HepG2 (cell line): ENCODE results near the gene ADIPOR2. TPM values are rescaled to one million over a fixed set of nuclear protein-coding genes. Genes with fewer than 3 reads are reported as not detected.

Experiments used
- ATAC-seq: fragments of 200-7000 bp; cut with Tn5 transposase; 3 replicates; pipeline ENCODE4 v1.9.1; 2020; ENCODE audit warnings: mild to moderate bottlenecking, moderate library complexity
- BruUV-seq: library from RNA; stranded (reverse); fragments of 400-500 nt; replicated peaks from 2 replicates; lab custom pipeline; 2021; lab: Mats Ljungman, UMichigan
- CTCF ChIA-PET: fragments of 300-600 bp; formaldehyde crosslinking; extraction: SDS; loops from one replicate; lab custom pipeline; 2021; ENCODE audit warnings: low total read pairs, inconsistent platforms, low intra/inter-chr PET ratio; lab: Yijun Ruan, JAX
- POLR2A ChIA-PET: fragments of 350-600 bp; sonication (Branson Sonifier 250); formaldehyde crosslinking; loops from one replicate; lab custom pipeline; 2020; ENCODE audit warnings: antibody characterized with exemption, inconsistent platforms; lab: Yijun Ruan, JAX
- DNase-seq: peaks from one replicate; pipeline ENCODE4 v3.0.0-alpha.2; 2015; ENCODE audit warnings: low spot score
- FAIRE-seq: peaks from 3 replicates; lab custom pipeline; 2011; peaks lifted over from hg19 to GRCh38; lab: Jason Lieb, UNC
- H2AFZ ChIP-seq: one replicate; pipeline ENCODE4 v1.6.1; 2011; ENCODE audit warnings: low read length, inconsistent platforms
- H3K27ac ChIP-seq: fragments of 300-600 bp; 3 replicates; pipeline ENCODE4 v1.8.0; 2011; ENCODE audit warnings: mixed run types, mild to moderate bottlenecking, mixed read lengths, low read length, inconsistent platforms; ENCODE audit not compliant: insufficient read depth; ENCODE audit errors: extremely low read length
- H3K27me3 ChIP-seq, 2 experiments: fragments of 200-600 bp in 1 of 2; 2 replicates in 1 of 2; 3 replicates in 1 of 2; pipeline versions ENCODE4 v1.6.0 to v1.8.0; 2011; ENCODE audit warnings: low read length in 2 of 2, mild to moderate bottlenecking in 2 of 2, moderate library complexity in 2 of 2, inconsistent platforms in 1 of 2; ENCODE audit not compliant: insufficient read depth in 2 of 2, control insufficient read depth in 1 of 2
- H3K36me3 ChIP-seq, 2 experiments: fragments of 200-600 bp in 1 of 2; replicated peaks in 1 of 2; 2 replicates in 1 of 2; 3 replicates in 1 of 2; pipeline versions ENCODE4 v1.5.1 to v1.8.0; 2011; ENCODE audit warnings: low read length in 2 of 2, inconsistent platforms in 1 of 2; ENCODE audit not compliant: insufficient read depth in 2 of 2, control insufficient read depth in 1 of 2
- H3K4me1 ChIP-seq: 2 replicates; pipeline ENCODE4 v1.5.1; 2012; ENCODE audit warnings: low read length, inconsistent platforms; ENCODE audit not compliant: insufficient read depth
- H3K4me2 ChIP-seq: 2 replicates; pipeline ENCODE4 v1.6.0; 2011; ENCODE audit warnings: low read depth, low read length, inconsistent platforms
- H3K4me3 ChIP-seq, 3 experiments: fragments of 200-600 bp in 1 of 3; sonication (generic), shearing (Covaris generic) in 1 of 3; replicated peaks in 1 of 3; 2 replicates each; pipeline ENCODE4 v1.5.1; 2011 to 2016; ENCODE audit warnings: low read length in 3 of 3, inconsistent platforms in 2 of 3, low read depth in 2 of 3, mild to moderate bottlenecking in 2 of 3, control low read depth in 1 of 3, mixed read lengths in 1 of 3; ENCODE audit not compliant: insufficient read depth in 1 of 3
- H3K79me2 ChIP-seq: one replicate; pipeline ENCODE4 v1.6.1; 2011; ENCODE audit warnings: low read length, inconsistent platforms; ENCODE audit not compliant: insufficient read depth
- H3K9ac ChIP-seq: 2 replicates; pipeline ENCODE4 v1.6.0; 2011; ENCODE audit warnings: mild to moderate bottlenecking, low read depth, low read length, inconsistent platforms; ENCODE audit not compliant: insufficient read depth
- H3K9me3 ChIP-seq: 2 replicates; pipeline ENCODE4 v1.5.1; 2012; ENCODE audit warnings: mild to moderate bottlenecking, low read length
- H4K20me1 ChIP-seq: 2 replicates; pipeline ENCODE4 v1.6.0; 2011; ENCODE audit warnings: inconsistent platforms, mild to moderate bottlenecking, low read length, moderate library complexity; ENCODE audit not compliant: insufficient read depth
- FOXK1 ChIP-seq: sonication (generic); formaldehyde crosslinking; IDR thresholded peaks from 2 replicates; pipeline ENCODE4 v1.4.0; 2020; ENCODE audit warnings: low read depth, missing genetic modification reagents, borderline replicate concordance
- RBM22 ChIP-seq: fragments of 200-400 bp; formaldehyde crosslinking; optimal IDR thresholded peaks from 2 replicates; pipeline ENCODE3; 2017; ENCODE audit warnings: mild to moderate bottlenecking, low read length, moderate library complexity
- ZNF251 ChIP-seq: sonication (generic); formaldehyde crosslinking; IDR thresholded peaks from 2 replicates; pipeline ENCODE4 v1.9.0; 2021; ENCODE audit warnings: mild to moderate bottlenecking, missing genetic modification reagents
- ZNF652 ChIP-seq: IDR thresholded peaks from 2 replicates; pipeline ENCODE4 v1.6.1; 2016; ENCODE audit warnings: low read depth, borderline replicate concordance
- WGBS: methylation state at CpG from one replicate; pipeline ENCODE4 v1.1.6; 2017; ENCODE audit warnings: low lambda C conversion rate; 5-methylcytosine and 5-hydroxymethylcytosine counted together
- in situ Hi-C: cut with HindIII; loops from 2 replicates; pipeline ENCODE4 v1.10.0; 2017; ENCODE audit warnings: low pct_unique_long_range_greater_than_20kb; ENCODE audit not compliant: extremely low pct_ligation_motif_present
- intact Hi-C: fragments of 100-400 bp; cut with micrococcal nuclease; formaldehyde crosslinking; loops from one replicate; pipeline ENCODE4 v1.10.0; 2022; ENCODE audit not compliant: unreplicated experiment
- polyA plus RNA-seq, 8 experiments: library from polyadenylated mRNA; depleted of rRNA in 3 of 8; stranded (reverse) in 7 of 8; unstranded in 1 of 8; fragments of >200 nt; fragmentation: Illumina TruSeq in 4 of 8; extraction: Trizol in 4 of 8; gene quantifications; 2 replicates each; pipeline versions ENCODE4 v1.2.1 to v1.2.3, GENCODE V29; 2011 to 2016; ENCODE audit warnings: low read depth in 4 of 8, missing spikeins in 1 of 8, mixed read lengths in 1 of 8; ENCODE audit not compliant: insufficient read depth in 1 of 8
- total RNA-seq, 5 experiments: library from RNA; depleted of rRNA; stranded (reverse); fragments of >200 nt; fragmentation: Illumina TruSeq; extraction: Trizol; gene quantifications; 2 replicates each; pipeline ENCODE4 v1.2.3, GENCODE V29; 2016; ENCODE audit warnings: low read depth in 1 of 5

Gene ADIPOR2
- total and polyA plus RNA-seq, 2 of the 13 experiments (the other 11 are each of a cell fraction or from before 2014, with no cell fraction given) = 35.2 to 52.2 TPM

GRCh38 chr12:1778911-1779310 lies 88.0 kb downstream of the ADIPOR2 start:
- no peak overlapping the region for H3K4me2 ChIP-seq
- H3K4me1 ChIP-seq = peaks cover 27% of the 10 kb centered on the region
- no peaks in the 10 kb centered on the region for H3K27me3 ChIP-seq
- DNase-seq (no peak), ATAC-seq (no peak), FAIRE-seq (no peak)
- peaks cover 29% of the 10 kb centered on the region for H3K79me2 ChIP-seq
- in situ Hi-C loops (no loop called here), intact Hi-C loops (no loop called here)
- CTCF ChIA-PET = no interaction called here
- H3K9me3 ChIP-seq = no peaks in the 10 kb centered on the region
- TSS peak; percentile 24 for BruUV-seq
- H3K4me3 ChIP-seq = no peak overlapping the region
- 0 out of 2 replicates have a peak, but pooled peaks cover 3% of the 10 kb centered on the region for H4K20me1 ChIP-seq
- H3K9ac ChIP-seq = no peak overlapping the region
- peaks cover 15 to 79% of the 10 kb centered on the region in 2 experiments for H3K36me3 ChIP-seq
- TF ChIP-seq FOXK1 (CRISPR knock-in tag) = no peak
- 98% methylated on average over 4 of the region's 4 CpGs for WGBS
- POLR2A ChIA-PET = no interaction called here
- H2AFZ ChIP-seq = no peak overlapping the region
- H3K27ac ChIP-seq = no peak overlapping the region

- DNase-seq (no peak), FAIRE-seq (no peak), ATAC-seq (no peak)
- peaks cover 27% of the 10 kb centered on the region for H3K4me1 ChIP-seq
- no peaks in the 10 kb centered on the region for H3K27me3 ChIP-seq
- BruUV-seq = no TSS peak
- no peak overlapping the region for H3K4me2 ChIP-seq
- in situ Hi-C loops = loop anchor here (10.0 kb wide), 1 partner anchor 75 kb away; no protein-coding TSS in a partner anchor
- no peak overlapping the region for H3K4me3 ChIP-seq
- POLR2A ChIA-PET = no interaction called here
- peaks cover 3% of the 10 kb centered on the region; the same call in 1 of the 2 replicates for H4K20me1 ChIP-seq
- H3K9me3 ChIP-seq = no peaks in the 10 kb centered on the region
- H3K27ac ChIP-seq = no peak overlapping the region
- H3K79me2 ChIP-seq = peaks cover 23% of the 10 kb centered on the region
- TF ChIP-seq ZNF652 (CRISPR knock-in tag) = 0 out of 2 replicates have a peak, but pooled peaks have one; percentile 17
- TF ChIP-seq FOXK1 (CRISPR knock-in tag) = no peak
- peak; percentile 41 for TF ChIP-seq RBM22
- TF ChIP-seq ZNF251 (CRISPR knock-in tag) = no peak
- no peak overlapping the region for H2AFZ ChIP-seq
- peaks cover 19 to 80% of the 10 kb centered on the region in 2 experiments for H3K36me3 ChIP-seq
- intact Hi-C loops = no loop called here
- H3K9ac ChIP-seq = no peak overlapping the region
- WGBS = 100% methylated on average over 1 of the region's 1 CpG
- CTCF ChIA-PET = no interaction called here
These were observed 88.9 kb downstream of the ADIPOR2 start for GRCh38 chr12:1779783-1780182.
